Neural progenitor cell (in vitro differentiated cells): Measurements from ENCODE around the gene KLK7.

Experiments
- CTCF ChIP-seq: fragments of 200-600 bp; sonication (generic); IDR thresholded peaks from 2 replicates; pipeline ENCODE4 v1.5.1; 2017; ENCODE audit warnings: antibody characterized with exemption, mild to moderate bottlenecking
- EZH2phosphoT487 ChIP-seq: fragments of 200-600 bp; sonication (generic); IDR thresholded peaks from 2 replicates; pipeline ENCODE4 v1.6.1; 2017; ENCODE audit warnings: antibody characterized with exemption

GRCh38 chr19:51007488-51007887 lies 23.8 kb upstream of the KLK7 start:
- TF ChIP-seq CTCF, result no peak
- TF ChIP-seq EZH2phosphoT487, result no peak
